Measurements from ENCODE around the gene ANKRD22.

ANKRD22 gene

GRCh38 chr10:88830643-88831268 lies 20.9 kb downstream of the ANKRD22 start:
- no peak overlapping the region for H3K27ac Mint-ChIP-seq
- no peaks in the 10 kb centered on the region for H3K9me3 Mint-ChIP-seq
- peaks cover 5% of the 10 kb centered on the region for H3K4me1 Mint-ChIP-seq
- TF ChIP-seq CTCF (IDR thresholded peaks at IDR 0.05; ENCODE audit: unreplicated experiment in 3 of 3) = no peak
- no peak overlapping the region for H3K4me3 Mint-ChIP-seq
- H3K36me3 Mint-ChIP-seq (ENCODE audit: low read depth) = no peaks in the 10 kb centered on the region
- peaks cover 8% of the 10 kb centered on the region for H3K27me3 Mint-ChIP-seq (ENCODE audit: low read depth)

- Mint-ChIP-seq H3K27me3 (ENCODE audit: low read depth) (peaks cover 8% of the 10 kb centered on the region), H3K4me3 (no peak overlapping the region), H3K27ac (no peak overlapping the region), H3K36me3 (ENCODE audit: low read depth) (no peaks in the 10 kb centered on the region), H3K9me3 (no peaks in the 10 kb centered on the region), H3K4me1 (peaks cover 5% of the 10 kb centered on the region)
- TF ChIP-seq CTCF (IDR thresholded peaks at IDR 0.05; ENCODE audit: unreplicated experiment in 3 of 3) = no peak
These were observed 23.3 kb downstream of the ANKRD22 start for GRCh38 chr10:88828310-88828709.

GRCh38 chr10:88827671-88828070 lies 24.0 kb downstream of the ANKRD22 start:
- peaks cover 5% of the 10 kb centered on the region for H3K4me1 Mint-ChIP-seq
- no peak overlapping the region for H3K27ac Mint-ChIP-seq

GRCh38 chr10:88826388-88826787 lies 25.3 kb downstream of the ANKRD22 start:
- Mint-ChIP-seq H3K36me3 (ENCODE audit: low read depth) (no peaks in the 10 kb centered on the region), H3K4me1 (peaks cover 5% of the 10 kb centered on the region), H3K4me3 (no peak overlapping the region), H3K27ac (no peak overlapping the region), H3K9me3 (no peaks in the 10 kb centered on the region), H3K27me3 (ENCODE audit: low read depth) (peaks cover 5% of the 10 kb centered on the region)
- TF ChIP-seq CTCF (IDR thresholded peaks at IDR 0.05; ENCODE audit: unreplicated experiment in 3 of 3) = no peak

More at GRCh38 chr10:88827671-88828070, 24.0 kb downstream of the ANKRD22 start:
- Mint-ChIP-seq H3K27me3 (ENCODE audit: low read depth) (peaks cover 5% of the 10 kb centered on the region), H3K36me3 (ENCODE audit: low read depth) (no peaks in the 10 kb centered on the region), H3K4me3 (no peak overlapping the region), H3K9me3 (no peaks in the 10 kb centered on the region)
- no peak for TF ChIP-seq CTCF (IDR thresholded peaks at IDR 0.05; ENCODE audit: unreplicated experiment in 3 of 3)

- Mint-ChIP-seq H3K4me1 (no peaks in the 10 kb centered on the region), H3K4me3 (no peak overlapping the region), H3K9me3 (no peaks in the 10 kb centered on the region), H3K27me3 (ENCODE audit: low read depth) (no peaks in the 10 kb centered on the region), H3K27ac (no peak overlapping the region), H3K36me3 (ENCODE audit: low read depth) (no peaks in the 10 kb centered on the region)
- no peak for TF ChIP-seq CTCF (IDR thresholded peaks at IDR 0.05; ENCODE audit: unreplicated experiment in 3 of 3)
These were observed 30.8 kb downstream of the ANKRD22 start for GRCh38 chr10:88820748-88821401.

- no peak for TF ChIP-seq CTCF (IDR thresholded peaks at IDR 0.05; ENCODE audit: unreplicated experiment in 3 of 3)
- H3K27ac Mint-ChIP-seq = no peak overlapping the region
- H3K4me3 Mint-ChIP-seq = no peak overlapping the region
- H3K9me3 Mint-ChIP-seq = no peaks in the 10 kb centered on the region
- no peaks in the 10 kb centered on the region for H3K27me3 Mint-ChIP-seq (ENCODE audit: low read depth)
- H3K36me3 Mint-ChIP-seq (ENCODE audit: low read depth) = no peaks in the 10 kb centered on the region
- H3K4me1 Mint-ChIP-seq = no peaks in the 10 kb centered on the region
These were observed 32.4 kb downstream of the ANKRD22 start for GRCh38 chr10:88819290-88819689.
